Chondrocyte (in vitro differentiated cells): ENCODE data around the gene OR11H7. TPM values are rescaled to one million over a fixed set of nuclear protein-coding genes. Genes with fewer than 3 reads are reported as not detected.

ENCODE experiments used
- DNase-seq: peaks from one replicate; pipeline ENCODE4 v3.0.0; 2021; ENCODE audit warnings: mixed read lengths, low spot score
- H3K27ac Mint-ChIP-seq: one replicate; pipeline ENCODE4 v1.8.0; 2021; ENCODE audit warnings: mild to moderate bottlenecking, moderate library complexity, mixed read lengths; ENCODE audit not compliant: unreplicated experiment
- H3K27me3 Mint-ChIP-seq: 2 replicates; pipeline ENCODE4 v1.8.0; 2021; ENCODE audit warnings: low read depth, mixed read lengths
- H3K36me3 Mint-ChIP-seq: 2 replicates; pipeline ENCODE4 v1.8.0; 2021; ENCODE audit warnings: low read depth, mixed read lengths
- H3K4me1 Mint-ChIP-seq: 2 replicates; pipeline ENCODE4 v1.8.0; 2021; ENCODE audit warnings: low read depth, mild to moderate bottlenecking, mixed read lengths
- H3K4me3 Mint-ChIP-seq: one replicate; pipeline ENCODE4 v1.8.0; 2021; ENCODE audit warnings: mild to moderate bottlenecking, moderate library complexity, mixed read lengths; ENCODE audit not compliant: unreplicated experiment
- H3K9me3 Mint-ChIP-seq: 2 replicates; pipeline ENCODE4 v1.8.0; 2021; ENCODE audit warnings: low read depth, mixed read lengths
- long read RNA-seq: library from polyadenylated mRNA; stranded (forward); transcript quantifications from one replicate; pipeline ENCODE4 v2.0.0, GENCODE V29; 2021
- total RNA-seq: library from RNA; stranded (reverse); gene quantifications from 3 replicates; pipeline ENCODE4 v1.2.1, GENCODE V29; 2021
- TF ChIP-seq, protein P1 (sequence below): fragments of 200-600 bp; sonication (generic); IDR thresholded peaks from 2 replicates; pipeline ENCODE4 v1.5.0; 2021; ENCODE audit warnings: antibody characterized with exemption, mild to moderate bottlenecking, moderate library complexity

OR11H7 gene
- total RNA-seq, result not detected in 3 replicates
- long read RNA-seq, result 0 reads

DNA sequence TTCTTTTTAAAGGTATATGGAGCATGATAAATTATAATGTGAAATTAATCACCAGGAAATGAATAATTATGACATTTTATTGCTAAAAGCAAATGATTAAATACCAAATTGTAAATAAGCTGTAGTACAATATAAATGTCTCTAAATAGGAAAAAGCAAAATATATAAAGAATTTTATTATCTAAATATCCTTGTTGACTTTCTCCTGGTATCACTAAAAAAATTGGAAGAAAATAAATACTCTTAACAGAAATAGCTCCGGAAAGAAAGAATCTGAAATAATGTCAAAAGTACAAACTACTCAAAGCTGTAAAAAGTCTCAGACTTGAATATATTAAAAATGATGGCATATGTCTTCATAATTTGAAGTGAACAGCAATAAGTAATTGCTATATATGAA lies at the start of gene OR11H7:
Gene OR11H7, plus strand, starts transcription at position 301 of the 400 bp plus-strand sequence.
- H3K4me3 Mint-ChIP-seq, result no peak within 1 kb of the TSS
- peaks cover 23% of the 10 kb centered on the region for H3K9me3 Mint-ChIP-seq
- H3K27me3 Mint-ChIP-seq, result no peaks in the 10 kb centered on the region
- no peaks in the 10 kb centered on the region for H3K4me1 Mint-ChIP-seq
- H3K27ac Mint-ChIP-seq, result no peak within 1 kb of the TSS
- TF ChIP-seq, protein P1, sequence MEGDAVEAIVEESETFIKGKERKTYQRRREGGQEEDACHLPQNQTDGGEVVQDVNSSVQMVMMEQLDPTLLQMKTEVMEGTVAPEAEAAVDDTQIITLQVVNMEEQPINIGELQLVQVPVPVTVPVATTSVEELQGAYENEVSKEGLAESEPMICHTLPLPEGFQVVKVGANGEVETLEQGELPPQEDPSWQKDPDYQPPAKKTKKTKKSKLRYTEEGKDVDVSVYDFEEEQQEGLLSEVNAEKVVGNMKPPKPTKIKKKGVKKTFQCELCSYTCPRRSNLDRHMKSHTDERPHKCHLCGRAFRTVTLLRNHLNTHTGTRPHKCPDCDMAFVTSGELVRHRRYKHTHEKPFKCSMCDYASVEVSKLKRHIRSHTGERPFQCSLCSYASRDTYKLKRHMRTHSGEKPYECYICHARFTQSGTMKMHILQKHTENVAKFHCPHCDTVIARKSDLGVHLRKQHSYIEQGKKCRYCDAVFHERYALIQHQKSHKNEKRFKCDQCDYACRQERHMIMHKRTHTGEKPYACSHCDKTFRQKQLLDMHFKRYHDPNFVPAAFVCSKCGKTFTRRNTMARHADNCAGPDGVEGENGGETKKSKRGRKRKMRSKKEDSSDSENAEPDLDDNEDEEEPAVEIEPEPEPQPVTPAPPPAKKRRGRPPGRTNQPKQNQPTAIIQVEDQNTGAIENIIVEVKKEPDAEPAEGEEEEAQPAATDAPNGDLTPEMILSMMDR, result no peak
- DNase-seq, result no peak
- no peaks in the 10 kb centered on the region for H3K36me3 Mint-ChIP-seq

DNA sequence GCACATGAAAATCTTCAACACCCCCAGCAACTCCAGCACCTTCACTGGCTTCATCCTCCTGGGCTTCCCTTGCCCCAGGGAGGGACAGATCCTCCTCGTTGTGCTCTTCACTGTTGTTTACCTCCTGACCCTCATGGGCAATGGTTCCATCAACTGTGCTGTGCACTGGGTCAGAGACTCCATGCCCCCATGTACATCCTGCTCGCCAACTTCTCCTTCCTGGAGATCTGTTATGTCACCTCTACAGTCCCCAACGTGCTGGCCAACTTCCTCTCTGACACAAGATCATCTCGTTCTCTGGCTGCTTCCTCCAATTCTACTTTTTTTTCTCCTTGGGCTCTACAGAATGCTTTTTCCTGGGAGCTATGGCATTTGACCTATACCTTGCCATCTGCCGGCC lies 49.6 kb upstream of the OR11H7 start:
- H3K9me3 Mint-ChIP-seq, result peaks cover 28% of the 10 kb centered on the region
- no peak overlapping the region for H3K4me3 Mint-ChIP-seq
- no peak overlapping the region for H3K27ac Mint-ChIP-seq
- TF ChIP-seq, protein P1, result no peak
- no peaks in the 10 kb centered on the region for H3K27me3 Mint-ChIP-seq
- no peak for DNase-seq
- no peaks in the 10 kb centered on the region for H3K36me3 Mint-ChIP-seq
- H3K4me1 Mint-ChIP-seq, result no peaks in the 10 kb centered on the region

DNA sequence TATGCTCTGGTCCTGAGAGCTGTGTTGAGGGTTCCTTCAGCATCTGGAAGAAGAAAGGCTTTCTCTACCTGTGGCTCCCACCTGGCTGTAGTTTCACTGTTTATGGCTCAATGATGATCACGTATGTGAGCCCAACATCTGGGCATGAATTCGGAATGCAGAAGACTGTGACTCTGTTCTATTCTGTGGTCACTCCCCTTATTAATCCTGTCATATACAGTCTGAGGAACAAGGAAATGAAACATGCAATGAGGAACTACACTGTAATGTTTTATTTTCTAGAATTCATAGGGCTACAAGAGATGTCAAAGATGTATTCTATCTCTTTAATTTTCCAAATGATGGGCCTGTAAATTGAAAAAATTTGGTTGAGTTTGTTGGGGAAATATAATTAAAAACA lies 48.9 kb upstream of the OR11H7 start:
- peaks cover 27% of the 10 kb centered on the region for H3K9me3 Mint-ChIP-seq
- no peaks in the 10 kb centered on the region for H3K4me1 Mint-ChIP-seq
- no peak overlapping the region for H3K27ac Mint-ChIP-seq
- TF ChIP-seq, protein P1, result no peak
- no peak for DNase-seq
- no peak overlapping the region for H3K4me3 Mint-ChIP-seq
- no peaks in the 10 kb centered on the region for H3K27me3 Mint-ChIP-seq
- no peaks in the 10 kb centered on the region for H3K36me3 Mint-ChIP-seq

DNA sequence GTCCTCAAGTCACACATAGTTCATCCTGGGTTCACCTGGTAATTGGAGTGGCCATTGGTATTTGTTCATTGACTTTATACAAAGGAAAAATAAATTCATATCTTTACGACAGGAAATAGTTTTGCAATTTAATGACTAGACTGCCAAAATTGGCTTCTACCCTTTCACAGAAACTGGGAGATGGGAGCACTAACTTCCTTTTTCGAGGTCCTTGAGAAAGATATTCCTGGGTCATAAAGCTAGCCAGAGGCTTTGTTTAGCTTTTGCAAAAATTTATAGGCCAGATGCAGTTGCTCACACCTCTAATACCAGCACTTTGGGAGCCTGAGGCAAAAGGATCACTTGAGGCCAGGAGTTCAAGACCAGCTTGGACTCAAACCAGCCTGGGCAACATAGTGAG lies 48.3 kb upstream of the OR11H7 start:
- TF ChIP-seq, protein P1, result no peak
- Mint-ChIP-seq H3K27ac (no peak overlapping the region), H3K27me3 (no peaks in the 10 kb centered on the region), H3K9me3 (peaks cover 26% of the 10 kb centered on the region), H3K4me1 (no peaks in the 10 kb centered on the region), H3K4me3 (no peak overlapping the region), H3K36me3 (no peaks in the 10 kb centered on the region)
- no peak for DNase-seq

DNA sequence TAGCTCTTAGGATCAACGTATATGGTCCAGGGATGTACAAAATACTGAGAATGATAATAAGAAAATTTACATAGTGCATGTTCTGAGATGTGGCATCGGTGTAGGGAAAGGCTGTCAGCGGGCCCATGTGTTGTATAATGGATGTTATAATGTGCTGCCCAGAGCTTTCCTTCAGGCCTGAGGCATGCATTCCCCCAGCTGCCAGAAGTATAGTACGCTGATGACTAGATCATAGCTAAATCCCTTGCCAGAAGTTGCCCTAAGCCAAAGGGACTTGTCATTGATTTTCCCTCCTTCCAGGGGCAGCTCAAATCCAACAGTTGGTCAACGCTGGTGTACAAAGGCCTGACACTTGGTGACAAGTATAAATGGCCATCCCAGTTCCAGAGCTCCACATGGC lies 44.6 kb upstream of the OR11H7 start:
- H3K4me1 Mint-ChIP-seq, result no peaks in the 10 kb centered on the region
- H3K27me3 Mint-ChIP-seq, result no peaks in the 10 kb centered on the region
- H3K4me3 Mint-ChIP-seq, result no peak overlapping the region
- H3K36me3 Mint-ChIP-seq, result no peaks in the 10 kb centered on the region
- no peak for DNase-seq
- no peak overlapping the region for H3K27ac Mint-ChIP-seq
- TF ChIP-seq, protein P1, result no peak
- peaks cover 19% of the 10 kb centered on the region for H3K9me3 Mint-ChIP-seq
